Neural progenitor cell (in vitro differentiated cells): ENCODE results near the gene ACP7. TPM values are rescaled to one million over a fixed set of nuclear protein-coding genes. Genes with fewer than 3 reads are reported as not detected.

Source experiments
- DNase-seq: peaks from one replicate; pipeline ENCODE4 v3.0.0-alpha.2; 2016; ENCODE audit warnings: low spot score
- H2AFZ ChIP-seq: fragments of 200-600 bp; sonication (generic); replicated peaks from 2 replicates; pipeline ENCODE4 v1.6.1; 2016; ENCODE audit warnings: antibody characterized with exemption
- H3F3A ChIP-seq: fragments of 200-600 bp; sonication (generic); 2 replicates; pipeline ENCODE4 v1.6.1; 2016; ENCODE audit warnings: antibody characterized with exemption, low read depth
- H3K27ac ChIP-seq: fragments of 200-600 bp; sonication (generic); 2 replicates; pipeline ENCODE4 v1.5.1; 2016; ENCODE audit warnings: mild to moderate bottlenecking
- H3K27me3 ChIP-seq: fragments of 200-600 bp; sonication (generic); 2 replicates; pipeline ENCODE4 v1.6.1; 2016; ENCODE audit warnings: mild to moderate bottlenecking, moderate library complexity
- H3K36me3 ChIP-seq: fragments of 200-600 bp; sonication (generic); 2 replicates; pipeline ENCODE4 v1.5.1; 2016
- H3K4me1 ChIP-seq: fragments of 200-600 bp; sonication (generic); 2 replicates; pipeline ENCODE4 v1.6.1; 2016; ENCODE audit warnings: mixed run types
- H3K4me2 ChIP-seq: fragments of 200-600 bp; sonication (generic); 2 replicates; pipeline ENCODE4 v1.6.1; 2016
- H3K4me3 ChIP-seq: fragments of 200-600 bp; sonication (generic); 2 replicates; pipeline ENCODE4 v1.5.1; 2016
- H3K79me2 ChIP-seq: fragments of 200-600 bp; sonication (generic); 2 replicates; pipeline ENCODE4 v1.6.1; 2016; ENCODE audit warnings: low read depth
- H3K9ac ChIP-seq: fragments of 200-600 bp; sonication (generic); 2 replicates; pipeline ENCODE4 v1.6.1; 2016
- H3K9me3 ChIP-seq: fragments of 200-600 bp; sonication (generic); 2 replicates; pipeline ENCODE4 v1.5.1; 2016; ENCODE audit warnings: low read depth
- H4K20me1 ChIP-seq: fragments of 200-600 bp; sonication (generic); 2 replicates; pipeline ENCODE4 v1.6.1; 2016; ENCODE audit warnings: low read depth
- H3K27ac Mint-ChIP-seq: 3 replicates; pipeline ENCODE4 v1.8.0; 2021; ENCODE audit warnings: mixed read lengths
- H3K27me3 Mint-ChIP-seq: 2 replicates; pipeline ENCODE4 v1.8.0; 2022; ENCODE audit warnings: low read depth, mild to moderate bottlenecking, inconsistent platforms, moderate library complexity, mixed read lengths; ENCODE audit not compliant: insufficient read depth
- H3K36me3 Mint-ChIP-seq: 3 replicates; pipeline ENCODE4 v1.8.0; 2021; ENCODE audit warnings: mixed read lengths
- H3K4me1 Mint-ChIP-seq: 3 replicates; pipeline ENCODE4 v1.8.0; 2021; ENCODE audit warnings: mixed read lengths
- H3K4me3 Mint-ChIP-seq: 3 replicates; pipeline ENCODE4 v1.8.0; 2021; ENCODE audit warnings: mild to moderate bottlenecking, moderate library complexity, mixed read lengths
- H3K9me3 Mint-ChIP-seq: 3 replicates; pipeline ENCODE4 v1.8.0; 2020; ENCODE audit warnings: mixed read lengths
- CTCF ChIP-seq: fragments of 200-600 bp; sonication (generic); IDR thresholded peaks from 2 replicates; pipeline ENCODE4 v1.5.1; 2017; ENCODE audit warnings: antibody characterized with exemption, mild to moderate bottlenecking
- EZH2 ChIP-seq: fragments of 200-600 bp; sonication (generic); IDR thresholded peaks from 2 replicates; pipeline ENCODE4 v1.6.1; 2017; ENCODE audit warnings: antibody characterized with exemption, mild to moderate bottlenecking, moderate library complexity
- EZH2phosphoT487 ChIP-seq: fragments of 200-600 bp; sonication (generic); IDR thresholded peaks from 2 replicates; pipeline ENCODE4 v1.6.1; 2017; ENCODE audit warnings: antibody characterized with exemption
- total RNA-seq: library from RNA; depleted of rRNA; stranded (reverse); fragments of >200 nt; gene quantifications from 2 replicates; pipeline ENCODE4 v1.2.3, GENCODE V29; 2015; ENCODE audit warnings: low replicate concordance

Gene ACP7
- total RNA-seq, 1 donor from 2014 or later, result not detected

GRCh38 chr19:39038098-39038497 is 46.1 kb upstream of the ACP7 start:
- peak overlapping the region; percentile 57 for H3K27ac Mint-ChIP-seq
- Histone ChIP-seq H3K36me3 (no peaks in the 10 kb centered on the region), H3K9me3 (no peaks in the 10 kb centered on the region), H3K27ac (no peak overlapping the region), H4K20me1 (no peaks in the 10 kb centered on the region), H3K27me3 (peaks cover 19% of the 10 kb centered on the region), H3K4me2 (peak overlapping the region; percentile 41), H3K4me1 (no peaks in the 10 kb centered on the region), H3K79me2 (no peaks in the 10 kb centered on the region), H3K4me3 (no peak overlapping the region), H2AFZ (peak overlapping the region; percentile 18), H3F3A (peaks cover 2% of the 10 kb centered on the region), H3K9ac (no peak overlapping the region)
- TF ChIP-seq EZH2, result no peak
- TF ChIP-seq EZH2phosphoT487, result no peak
- no peak for TF ChIP-seq CTCF
- DNase-seq, result peak; percentile 87
- peaks cover 18% of the 10 kb centered on the region for H3K27me3 Mint-ChIP-seq
- H3K4me1 Mint-ChIP-seq, result peaks cover 12% of the 10 kb centered on the region
- peak overlapping the region; percentile 52 for H3K4me3 Mint-ChIP-seq
- H3K36me3 Mint-ChIP-seq, result no peaks in the 10 kb centered on the region
- peaks cover 5% of the 10 kb centered on the region for H3K9me3 Mint-ChIP-seq

GRCh38 chr19:39045506-39045905 is 38.7 kb upstream of the ACP7 start:
- no peak overlapping the region for H3K27ac Mint-ChIP-seq
- H3K27me3 Mint-ChIP-seq, result peaks cover 8% of the 10 kb centered on the region
- Histone ChIP-seq H3K4me3 (no peak overlapping the region), H2AFZ (no peak overlapping the region), H3K27ac (no peak overlapping the region), H3K4me2 (no peak overlapping the region), H3K79me2 (no peaks in the 10 kb centered on the region), H3F3A (no peaks in the 10 kb centered on the region), H3K27me3 (no peaks in the 10 kb centered on the region), H3K36me3 (no peaks in the 10 kb centered on the region), H3K4me1 (no peaks in the 10 kb centered on the region), H4K20me1 (no peaks in the 10 kb centered on the region), H3K9ac (no peak overlapping the region), H3K9me3 (no peaks in the 10 kb centered on the region)
- H3K36me3 Mint-ChIP-seq, result no peaks in the 10 kb centered on the region
- no peak for DNase-seq
- H3K4me3 Mint-ChIP-seq, result peak overlapping the region; percentile 9
- TF ChIP-seq EZH2, result no peak
- TF ChIP-seq CTCF, result no peak
- no peak for TF ChIP-seq EZH2phosphoT487
- peaks cover 16% of the 10 kb centered on the region for H3K9me3 Mint-ChIP-seq
- H3K4me1 Mint-ChIP-seq, result no peaks in the 10 kb centered on the region

GRCh38 chr19:39046037-39046821 is 37.9 kb upstream of the ACP7 start:
- TF ChIP-seq EZH2phosphoT487 (no peak), CTCF (no peak), EZH2 (no peak)
- no peaks in the 10 kb centered on the region for H3K4me1 ChIP-seq
- Mint-ChIP-seq H3K4me3 (peak overlapping the region; percentile 9), H3K4me1 (no peaks in the 10 kb centered on the region), H3K9me3 (peaks cover 13% of the 10 kb centered on the region), H3K27ac (no peak overlapping the region), H3K36me3 (no peaks in the 10 kb centered on the region), H3K27me3 (peaks cover 8% of the 10 kb centered on the region)
- no peaks in the 10 kb centered on the region for H3K36me3 ChIP-seq
- no peak overlapping the region for H2AFZ ChIP-seq
- no peak overlapping the region for H3K4me3 ChIP-seq
- H3F3A ChIP-seq, result no peaks in the 10 kb centered on the region
- H3K9ac ChIP-seq, result no peak overlapping the region
- H3K4me2 ChIP-seq, result no peak overlapping the region
- no peaks in the 10 kb centered on the region for H4K20me1 ChIP-seq
- no peak for DNase-seq
- no peaks in the 10 kb centered on the region for H3K9me3 ChIP-seq
- no peak overlapping the region for H3K27ac ChIP-seq
- H3K27me3 ChIP-seq, result peaks cover 1% of the 10 kb centered on the region
- no peaks in the 10 kb centered on the region for H3K79me2 ChIP-seq
